Spleen (tissue), 11 donors: ENCODE measurements around the gene MANEAL. TPM values are rescaled to one million over a fixed set of nuclear protein-coding genes. Genes with fewer than 3 reads are reported as not detected.

ENCODE experiments used
- DNase-seq: peaks from one replicate; pipeline ENCODE4 v3.0.0-alpha.2; 2020
- H3K27ac ChIP-seq, 8 donors: fragments of 200-600 bp; sonication (generic) in 7 of 8; 1 replicate in 4 of 8; 2 replicates in 4 of 8; pipeline versions ENCODE4 v1.5.0 to v1.8.0; 2016 to 2021; ENCODE audit warnings: inconsistent platforms in 4 of 8, mild to moderate bottlenecking in 4 of 8, moderate library complexity in 1 of 8
- H3K27me3 ChIP-seq, 7 donors: fragments of 200-600 bp; sonication (generic) in 6 of 7; replicated peaks in 1 of 7; 1 replicate in 4 of 7; 2 replicates in 3 of 7; pipeline versions ENCODE4 v1.5.0 to v1.8.0; 2016 to 2021; ENCODE audit warnings: inconsistent platforms in 3 of 7, mild to moderate bottlenecking in 1 of 7
- H3K36me3 ChIP-seq, 6 donors: fragments of 200-600 bp; sonication (generic) in 5 of 6; 1 replicate in 4 of 6; 2 replicates in 2 of 6; pipeline versions ENCODE4 v1.5.0 to v1.8.0; 2016 to 2021; ENCODE audit warnings: inconsistent platforms in 2 of 6
- H3K4me1 ChIP-seq, 6 donors: fragments of 200-600 bp; sonication (generic) in 5 of 6; 1 replicate in 3 of 6; 2 replicates in 3 of 6; pipeline versions ENCODE4 v1.5.0 to v1.8.0; 2016 to 2021; ENCODE audit warnings: inconsistent platforms in 3 of 6
- H3K4me3 ChIP-seq, 8 donors: fragments of 200-600 bp; sonication (generic) in 7 of 8; 1 replicate in 4 of 8; 2 replicates in 4 of 8; pipeline versions ENCODE4 v1.5.0 to v1.8.0; 2016 to 2021; ENCODE audit warnings: inconsistent platforms in 4 of 8, mild to moderate bottlenecking in 4 of 8, moderate library complexity in 2 of 8
- H3K9me3 ChIP-seq, 8 donors: fragments of 200-600 bp; sonication (generic) in 7 of 8; 1 replicate in 4 of 8; 2 replicates in 4 of 8; pipeline versions ENCODE4 v1.5.0 to v1.8.0; 2016 to 2021; ENCODE audit warnings: inconsistent platforms in 4 of 8
- CTCF ChIP-seq, 11 experiments: fragments of 200-600 bp in 7 of 11; fragments of 450-650 bp in 4 of 11; sonication (generic) in 4 of 11; IDR thresholded peaks in 8 of 11; conservative IDR thresholded peaks in 3 of 11; 1 replicate in 7 of 11; 2 replicates in 4 of 11; pipeline versions ENCODE4 v1.4.0 to v1.8.0; 2016 to 2021; ENCODE audit warnings: antibody characterized with exemption in 11 of 11, inconsistent platforms in 4 of 11, mild to moderate bottlenecking in 1 of 11
- POLR2A ChIP-seq, 3 donors: fragments of 450-650 bp; IDR thresholded peaks; one replicate each; pipeline ENCODE4 v1.5.1; 2017; ENCODE audit warnings: antibody characterized with exemption in 3 of 3, mild to moderate bottlenecking in 1 of 3
- POLR2AphosphoS5 ChIP-seq, 3 donors: sonication (generic); formaldehyde crosslinking; IDR thresholded peaks; one replicate each; pipeline ENCODE4 v1.5.1; 2017; ENCODE audit warnings: antibody characterized with exemption in 3 of 3
- WGBS, 5 donors: extraction: QIAGEN DNeasy Blood & Tissue Kit in 3 of 5; methylation state at CpG; one replicate each; pipeline versions ENCODE4 v1.1.5 to v1.1.7; 2013 to 2018; 5-methylcytosine and 5-hydroxymethylcytosine counted together
- intact Hi-C: fragments of 100-400 bp; cut with DNase I; formaldehyde crosslinking; loops from one replicate; pipeline ENCODE4 v1.15.0; 2023; ENCODE audit warnings: low total_unique reads
- polyA plus RNA-seq, 3 donors: library from polyadenylated mRNA; stranded (reverse); fragments of 200-250 nt; gene quantifications; one replicate each; pipeline ENCODE4 v1.2.1, GENCODE V29; 2013
- total RNA-seq, 7 donors: library from RNA; depleted of rRNA in 3 of 7; stranded (reverse); fragments of >200 nt in 3 of 7; fragmentation: NEBNext Ultra II Directional in 4 of 7; extraction: Animal tissue kit (Norgen Biotek cat#: 25700) in 4 of 7; gene quantifications; one replicate each; pipeline versions ENCODE4 v1.1.0 to v1.2.1, GENCODE V29; 2016 to 2021
- donor health status: healthy with polysubstance abuse.
- donor health status: DM: no; HTN: no; CAD: no; lungs with moderate emphysema.
- donor health status: DM: no; HTN: no; CAD: no.
- donor health status: Bipolar disorder and iron deficiency.
- donor health status: healthy.
- donor health status: DM: no; HTN: no; CAD: no.
- donor health status: DM: yes; HTN: yes; CAD: no.

Gene MANEAL
- total and polyA plus RNA-seq, 10 donors: 1.4 to 9.2 (median 2.3) TPM

GRCh38 chr1:37752583-37753471, 40.8 kb upstream of the MANEAL start:
- H3K27me3 ChIP-seq: peaks cover 0 to 99% (median 45%) of the 10 kb centered on the region in 7 donors
- DNase-seq: no peak
- intact Hi-C loops: no loop called here
- TF ChIP-seq POLR2AphosphoS5 (IDR thresholded peaks at IDR 0.05) (no peak), CTCF (IDR thresholded peaks at IDR 0.05 in 8 of 11, conservative IDR thresholded peaks at IDR 0.05 in 3 of 11) (no peak), POLR2A (IDR thresholded peaks at IDR 0.05) (no peak)
- no peak overlapping the region for H3K27ac ChIP-seq
- H3K9me3 ChIP-seq: peaks cover 0 to under 1% (median 0%) of the 10 kb centered on the region in 8 donors
- 1 to 5% (median 2%) methylated on average over 32 to 105 of the region's 105 CpGs for WGBS, 5 donors
- peaks cover 0 to 21% (median 12%) of the 10 kb centered on the region in 6 donors for H3K4me1 ChIP-seq
- H3K36me3 ChIP-seq: no peaks in the 10 kb centered on the region
- H3K4me3 ChIP-seq: peak overlapping the region in 7 of 8 donors; percentile 13 to 70 (median 37)

- no peaks in the 10 kb centered on the region for H3K36me3 ChIP-seq
- no peaks in the 10 kb centered on the region for H3K9me3 ChIP-seq
- intact Hi-C loops: no loop called here
- no peak overlapping the region for H3K27ac ChIP-seq
- WGBS, 5 donors: 4 to 9% (median 6%) methylated on average over 44 to 52 of the region's 52 CpGs
- H3K4me3 ChIP-seq: peak overlapping the region in 1 of 8 donors; percentile 70
- peaks cover 0 to 99% (median 43%) of the 10 kb centered on the region in 7 donors for H3K27me3 ChIP-seq
- DNase-seq: no peak
- H3K4me1 ChIP-seq: peaks cover 0 to 21% (median 12%) of the 10 kb centered on the region in 6 donors
- no peak for TF ChIP-seq POLR2AphosphoS5 (IDR thresholded peaks at IDR 0.05)
- TF ChIP-seq CTCF (IDR thresholded peaks at IDR 0.05 in 8 of 11, conservative IDR thresholded peaks at IDR 0.05 in 3 of 11): no peak
- no peak for TF ChIP-seq POLR2A (IDR thresholded peaks at IDR 0.05)
Measured at GRCh38 chr1:37753473-37754321, 40.0 kb upstream of the MANEAL start.

- 17 to 87% (median 74%) methylated on average over 1 of the region's 1 CpG for WGBS, 5 donors
- intact Hi-C loops: no loop called here
- TF ChIP-seq CTCF (IDR thresholded peaks at IDR 0.05 in 8 of 11, conservative IDR thresholded peaks at IDR 0.05 in 3 of 11): no peak
- no peak for TF ChIP-seq POLR2AphosphoS5 (IDR thresholded peaks at IDR 0.05)
- no peak for TF ChIP-seq POLR2A (IDR thresholded peaks at IDR 0.05)
- Histone ChIP-seq H3K36me3 (no peaks in the 10 kb centered on the region), H3K4me1 (peaks cover 0 to 21% (median 12%) of the 10 kb centered on the region in 6 donors), H3K27ac (no peak overlapping the region), H3K27me3 (peaks cover 0 to 99% (median 38%) of the 10 kb centered on the region in 7 donors), H3K4me3 (no peak overlapping the region), H3K9me3 (no peaks in the 10 kb centered on the region)
- DNase-seq: no peak
Measured at GRCh38 chr1:37755290-37755689, 38.4 kb upstream of the MANEAL start.
